NCI-H526 treated with DMSO at 0.1 percent for 48 hours (cell line): ENCODE data around the gene FOSL2.

ENCODE experiments used
- DNase-seq: peaks from one replicate; lab custom pipeline; 2025; lab: John Stamatoyannopoulos, UW

Gene FOSL2

GRCh38 chr2:28395334-28396061 lies 2.8 kb downstream of the FOSL2 start:
- no peak for DNase-seq

- DNase-seq: no peak
These were observed 4.4 kb downstream of the FOSL2 start for GRCh38 chr2:28397043-28397381.

GRCh38 chr2:28398101-28398834 lies 5.6 kb downstream of the FOSL2 start:
- no peak for DNase-seq

GRCh38 chr2:28399289-28399688 lies 6.6 kb downstream of the FOSL2 start:
- DNase-seq: no peak

GRCh38 chr2:28399956-28400355 lies 7.3 kb downstream of the FOSL2 start:
- no peak for DNase-seq

- no peak for DNase-seq
These were observed 7.8 kb downstream of the FOSL2 start for GRCh38 chr2:28400419-28400818.

GRCh38 chr2:28400921-28401320 lies 8.3 kb downstream of the FOSL2 start:
- DNase-seq: no peak

GRCh38 chr2:28401411-28401810 lies 8.8 kb downstream of the FOSL2 start:
- no peak for DNase-seq

- no peak for DNase-seq
These were observed 9.4 kb downstream of the FOSL2 start for GRCh38 chr2:28401948-28402550.

- no peak for DNase-seq
These were observed 10.8 kb downstream of the FOSL2 start for GRCh38 chr2:28403370-28403956.

- no peak for DNase-seq
These were observed 11.4 kb downstream of the FOSL2 start for GRCh38 chr2:28404086-28404485.

- DNase-seq: no peak
These were observed 12.9 kb downstream of the FOSL2 start for GRCh38 chr2:28405537-28405936.

- no peak for DNase-seq
These were observed 13.8 kb downstream of the FOSL2 start for GRCh38 chr2:28406276-28407096.

- DNase-seq: no peak
These were observed 14.7 kb downstream of the FOSL2 start for GRCh38 chr2:28407131-28407975.

- no peak for DNase-seq
These were observed 15.5 kb downstream of the FOSL2 start for GRCh38 chr2:28407976-28408690.

- no peak for DNase-seq
These were observed 16.3 kb downstream of the FOSL2 start for GRCh38 chr2:28408764-28409599.

- no peak for DNase-seq
These were observed 18.6 kb downstream of the FOSL2 start for GRCh38 chr2:28411166-28411755.

GRCh38 chr2:28411956-28412609 lies 19.4 kb downstream of the FOSL2 start:
- DNase-seq: no peak
